ENCODE measurements around the gene NCKAP5L. TPM values are rescaled to one million over a fixed set of nuclear protein-coding genes. Genes with fewer than 3 reads are reported as not detected.

NCKAP5L gene
- total RNA-seq, 4 donors from 2014 or later, result 15.0 to 30.5 (median 23.0) TPM

- H3K4me3 ChIP-seq, result peak overlapping the region in 2 of 4 donors; percentile 2 to 10
- intact Hi-C loops (cut with DNase I), result no loop called here
Measured at GRCh38 chr12:49825360-49825970, 2.7 kb downstream of the NCKAP5L start.

GRCh38 chr12:49824895-49825294 is 3.3 kb downstream of the NCKAP5L start:
- peaks cover 0 to 22% (median 8%) of the 10 kb centered on the region in 4 donors for H3K36me3 ChIP-seq
- H3K27me3 ChIP-seq, result no peaks in the 10 kb centered on the region
- H3K27ac ChIP-seq (replicated peaks in 1 of 4), result peak overlapping the region; percentile 94 to 97 (median 96)
- intact Hi-C loops (cut with DNase I), result no loop called here
- H3K9me3 ChIP-seq, result no peaks in the 10 kb centered on the region
- DNase-seq (ENCODE audit: extremely low spot score), result no peak
- TF ChIP-seq POLR2A (IDR thresholded peaks at IDR 0.05; ENCODE audit: low read depth) (no peak), POLR2AphosphoS5 (IDR thresholded peaks at IDR 0.05) (no peak), EP300 (IDR thresholded peaks at IDR 0.05) (no peak), CTCF (IDR thresholded peaks at IDR 0.05) (no peak)
- 58% methylated on average over 4 of the region's 4 CpGs for WGBS
- peak overlapping the region in 2 of 4 donors; percentile 2 to 10 for H3K4me3 ChIP-seq
- peaks cover 72 to 80% (median 74%) of the 10 kb centered on the region in 4 donors for H3K4me1 ChIP-seq

More at GRCh38 chr12:49825360-49825970, 2.7 kb downstream of the NCKAP5L start:
- TF ChIP-seq EP300 (IDR thresholded peaks at IDR 0.05) (no peak), POLR2AphosphoS5 (IDR thresholded peaks at IDR 0.05) (no peak), POLR2A (IDR thresholded peaks at IDR 0.05; ENCODE audit: low read depth) (no peak), CTCF (IDR thresholded peaks at IDR 0.05) (no peak)
- Histone ChIP-seq H3K36me3 (peaks cover 0 to 22% (median 8%) of the 10 kb centered on the region in 4 donors), H3K9me3 (no peaks in the 10 kb centered on the region), H3K27ac (replicated peaks in 1 of 4) (peak overlapping the region; percentile 94 to 97 (median 96)), H3K4me1 (peaks cover 66 to 74% (median 70%) of the 10 kb centered on the region in 4 donors), H3K27me3 (no peaks in the 10 kb centered on the region)
- DNase-seq (ENCODE audit: extremely low spot score), result no peak
- 40% methylated on average over 1 of the region's 5 CpGs for WGBS

DNA sequence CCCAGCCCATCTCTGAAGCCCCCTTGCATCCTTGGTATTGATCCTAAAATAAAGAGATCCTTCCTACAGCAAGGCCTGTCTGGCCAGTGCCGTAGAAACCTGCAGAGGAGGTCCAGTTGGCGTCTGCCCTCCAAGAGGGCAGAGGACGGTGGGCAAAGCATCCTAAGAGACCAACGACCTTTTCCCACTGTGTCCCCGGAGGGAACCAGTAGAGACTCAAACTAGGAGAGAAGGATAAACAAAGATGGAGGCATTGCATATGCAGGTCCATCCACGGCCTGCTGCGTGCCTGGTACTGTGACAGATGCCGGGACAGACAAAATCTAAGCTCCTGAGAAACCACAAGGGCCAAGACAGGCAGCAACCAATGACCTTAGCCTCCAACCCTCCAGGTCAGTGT is 3.8 kb downstream of the NCKAP5L start:
- Histone ChIP-seq H3K36me3 (peaks cover 0 to 22% (median 8%) of the 10 kb centered on the region in 4 donors), H3K4me1 (peaks cover 75 to 82% (median 76%) of the 10 kb centered on the region in 4 donors), H3K27me3 (no peaks in the 10 kb centered on the region), H3K4me3 (no peak overlapping the region), H3K9me3 (no peaks in the 10 kb centered on the region), H3K27ac (replicated peaks in 1 of 4) (peak overlapping the region in 3 of 4 donors; percentile 94 to 97 (median 97))
- intact Hi-C loops (cut with DNase I), result no loop called here
- TF ChIP-seq POLR2A (IDR thresholded peaks at IDR 0.05; ENCODE audit: low read depth), result no peak
- no peak for TF ChIP-seq CTCF (IDR thresholded peaks at IDR 0.05)
- TF ChIP-seq EP300 (IDR thresholded peaks at IDR 0.05), result no peak
- no peak for TF ChIP-seq POLR2AphosphoS5 (IDR thresholded peaks at IDR 0.05)
- 86% methylated on average over 8 of the region's 8 CpGs for WGBS
- no peak for DNase-seq (ENCODE audit: extremely low spot score)

GRCh38 chr12:49823951-49824350 is 4.3 kb downstream of the NCKAP5L start:
- Histone ChIP-seq H3K27ac (replicated peaks in 1 of 4) (peak overlapping the region in 3 of 4 donors; percentile 94 to 97 (median 97)), H3K36me3 (peaks cover 0 to 22% (median 8%) of the 10 kb centered on the region in 4 donors), H3K4me1 (peaks cover 71 to 81% (median 73%) of the 10 kb centered on the region in 4 donors), H3K9me3 (no peaks in the 10 kb centered on the region), H3K4me3 (no peak overlapping the region), H3K27me3 (no peaks in the 10 kb centered on the region)
- no peak for DNase-seq (ENCODE audit: extremely low spot score)
- WGBS, result 89% methylated on average over 6 of the region's 6 CpGs
- TF ChIP-seq EP300 (IDR thresholded peaks at IDR 0.05), result no peak
- no peak for TF ChIP-seq POLR2A (IDR thresholded peaks at IDR 0.05; ENCODE audit: low read depth)
- no peak for TF ChIP-seq CTCF (IDR thresholded peaks at IDR 0.05)
- TF ChIP-seq POLR2AphosphoS5 (IDR thresholded peaks at IDR 0.05), result no peak
- intact Hi-C loops (cut with DNase I), result no loop called here

All from esophagus muscularis mucosa (tissue), 4 donors.